Rectal smooth muscle tissue (tissue), 1 donor: ENCODE results near the gene EGFL7.

Experiments used
- H3K27ac ChIP-seq: one replicate; pipeline ENCODE4 v1.7.0; 2013; ENCODE audit warnings: low read depth, low read length, inconsistent platforms
- H3K27me3 ChIP-seq: one replicate; pipeline ENCODE4 v1.7.0; 2013; ENCODE audit warnings: low read length; ENCODE audit not compliant: control insufficient read depth, insufficient read depth
- H3K36me3 ChIP-seq: one replicate; pipeline ENCODE4 v1.7.0; 2013; ENCODE audit warnings: low read length; ENCODE audit not compliant: control insufficient read depth, insufficient read depth
- H3K4me1 ChIP-seq: one replicate; pipeline ENCODE4 v1.7.0; 2013; ENCODE audit warnings: low read length; ENCODE audit not compliant: control insufficient read depth, insufficient read depth
- H3K4me3 ChIP-seq: one replicate; pipeline ENCODE4 v1.7.0; 2013; ENCODE audit warnings: low read length
- H3K9ac ChIP-seq: one replicate; pipeline ENCODE4 v1.7.0; 2013; ENCODE audit warnings: low read length

Gene EGFL7

GRCh38 chr9:136671646-136672430 is 9.1 kb downstream of the EGFL7 start:
- peaks cover 5% of the 10 kb centered on the region for H3K27me3 ChIP-seq
- H3K4me1 ChIP-seq: no peaks in the 10 kb centered on the region
- no peak overlapping the region for H3K27ac ChIP-seq
- H3K4me3 ChIP-seq: no peak overlapping the region
- H3K9ac ChIP-seq: no peak overlapping the region
- no peaks in the 10 kb centered on the region for H3K36me3 ChIP-seq

- no peaks in the 10 kb centered on the region for H3K36me3 ChIP-seq
- H3K27ac ChIP-seq: no peak overlapping the region
- no peaks in the 10 kb centered on the region for H3K4me1 ChIP-seq
- no peak overlapping the region for H3K4me3 ChIP-seq
- H3K9ac ChIP-seq: no peak overlapping the region
- H3K27me3 ChIP-seq: peaks cover 5% of the 10 kb centered on the region
Observed at GRCh38 chr9:136672431-136673087, 9.8 kb downstream of the EGFL7 start.

GRCh38 chr9:136673088-136673974 is 10.6 kb downstream of the EGFL7 start:
- H3K4me3 ChIP-seq: no peak overlapping the region
- no peak overlapping the region for H3K27ac ChIP-seq
- no peaks in the 10 kb centered on the region for H3K4me1 ChIP-seq
- peaks cover 5% of the 10 kb centered on the region for H3K27me3 ChIP-seq
- no peak overlapping the region for H3K9ac ChIP-seq
- no peaks in the 10 kb centered on the region for H3K36me3 ChIP-seq

- H3K4me1 ChIP-seq: no peaks in the 10 kb centered on the region
- no peak overlapping the region for H3K9ac ChIP-seq
- H3K36me3 ChIP-seq: no peaks in the 10 kb centered on the region
- peaks cover 5% of the 10 kb centered on the region for H3K27me3 ChIP-seq
- no peak overlapping the region for H3K27ac ChIP-seq
- no peak overlapping the region for H3K4me3 ChIP-seq
Observed at GRCh38 chr9:136673975-136674785, 11.5 kb downstream of the EGFL7 start.

- Histone ChIP-seq H3K36me3 (no peaks in the 10 kb centered on the region), H3K27ac (no peak overlapping the region), H3K4me3 (no peak overlapping the region), H3K27me3 (peaks cover 4% of the 10 kb centered on the region), H3K9ac (no peak overlapping the region), H3K4me1 (no peaks in the 10 kb centered on the region)
Observed at GRCh38 chr9:136674786-136675349, 12.2 kb downstream of the EGFL7 start.

- Histone ChIP-seq H3K36me3 (no peaks in the 10 kb centered on the region), H3K27me3 (no peaks in the 10 kb centered on the region), H3K4me3 (no peak overlapping the region), H3K27ac (no peak overlapping the region), H3K9ac (no peak overlapping the region), H3K4me1 (no peaks in the 10 kb centered on the region)
Observed at GRCh38 chr9:136675477-136676296, 13.0 kb downstream of the EGFL7 start.

- Histone ChIP-seq H3K27me3 (no peaks in the 10 kb centered on the region), H3K4me1 (no peaks in the 10 kb centered on the region), H3K27ac (no peak overlapping the region), H3K4me3 (no peak overlapping the region), H3K9ac (no peak overlapping the region), H3K36me3 (no peaks in the 10 kb centered on the region)
Observed at GRCh38 chr9:136676297-136676794, 13.6 kb downstream of the EGFL7 start.

GRCh38 chr9:136676920-136677686 is 14.4 kb downstream of the EGFL7 start:
- no peak overlapping the region for H3K27ac ChIP-seq
- no peaks in the 10 kb centered on the region for H3K36me3 ChIP-seq
- H3K9ac ChIP-seq: no peak overlapping the region
- no peaks in the 10 kb centered on the region for H3K27me3 ChIP-seq
- no peaks in the 10 kb centered on the region for H3K4me1 ChIP-seq
- no peak overlapping the region for H3K4me3 ChIP-seq

GRCh38 chr9:136678034-136678433 is 15.3 kb downstream of the EGFL7 start:
- H3K4me3 ChIP-seq: no peak overlapping the region
- H3K4me1 ChIP-seq: no peaks in the 10 kb centered on the region
- H3K9ac ChIP-seq: no peak overlapping the region
- no peak overlapping the region for H3K27ac ChIP-seq
- H3K36me3 ChIP-seq: no peaks in the 10 kb centered on the region
- no peaks in the 10 kb centered on the region for H3K27me3 ChIP-seq

GRCh38 chr9:136678624-136679023 is 15.9 kb downstream of the EGFL7 start:
- H3K36me3 ChIP-seq: no peaks in the 10 kb centered on the region
- no peak overlapping the region for H3K4me3 ChIP-seq
- H3K27ac ChIP-seq: no peak overlapping the region
- H3K9ac ChIP-seq: no peak overlapping the region
- H3K27me3 ChIP-seq: no peaks in the 10 kb centered on the region
- H3K4me1 ChIP-seq: no peaks in the 10 kb centered on the region
